HEK293 (cell line): ENCODE data around the gene ANKH.

ENCODE experiments used
- CTCF ChIA-PET: fragments of 350-600 bp; formaldehyde crosslinking; extraction: SDS; loops from one replicate; lab custom pipeline; 2021; ENCODE audit warnings: antibody characterized with exemption; lab: Yijun Ruan, JAX
- POLR2A ChIA-PET: fragments of 300-600 bp; formaldehyde crosslinking; extraction: SDS; loops from one replicate; lab custom pipeline; 2020; ENCODE audit warnings: antibody characterized with exemption, inconsistent platforms; lab: Yijun Ruan, JAX
- H3K27ac ChIP-seq: fragments of 200-500 bp; sonication (Bioruptor generic); 2 replicates; pipeline ENCODE4 v1.5.1; 2014; ENCODE audit warnings: low read depth, low read length, control low read depth, inconsistent platforms; ENCODE audit errors: extremely low read depth
- H3K36me3 ChIP-seq, 2 experiments: fragments of 200-500 bp in 1 of 2; sonication (Bioruptor generic) in 1 of 2; 1 replicate in 1 of 2; 2 replicates in 1 of 2; pipeline ENCODE4 v1.5.1; 2014 to 2017; ENCODE audit warnings: inconsistent platforms in 2 of 2, low read length in 2 of 2; ENCODE audit not compliant: control insufficient read depth in 2 of 2, insufficient read depth in 1 of 2
- H3K4me1 ChIP-seq: fragments of 200-500 bp; sonication (Bioruptor generic); 2 replicates; pipeline ENCODE4 v1.5.1; 2014; ENCODE audit warnings: mild to moderate bottlenecking, low read length, inconsistent platforms; ENCODE audit not compliant: control insufficient read depth, insufficient read depth
- H3K4me3 ChIP-seq: 2 replicates; pipeline ENCODE4 v1.5.1; 2011; ENCODE audit warnings: low read depth, mild to moderate bottlenecking, control low read depth, low read length, moderate library complexity
- H3K9me3 ChIP-seq: fragments of 200-500 bp; sonication (Bioruptor generic); 2 replicates; pipeline ENCODE4 v1.5.1; 2014; ENCODE audit warnings: low read depth, low read length, inconsistent platforms; ENCODE audit not compliant: control insufficient read depth, insufficient read depth
- GLIS2 ChIP-seq: fragments of 450-650 bp; formaldehyde crosslinking; IDR thresholded peaks from 2 replicates; pipeline ENCODE4 v1.5.1; 2016; ENCODE audit warnings: missing biosample characterization, missing genetic modification characterization
- HIC1 ChIP-seq: fragments of 450-650 bp; formaldehyde crosslinking; IDR thresholded peaks from 2 replicates; pipeline ENCODE4 v1.5.1; 2016; ENCODE audit warnings: missing biosample characterization, missing genetic modification characterization
- HOXC10 ChIP-seq: sonication (generic); formaldehyde crosslinking; IDR thresholded peaks from 2 replicates; pipeline ENCODE4 v1.8.1; 2023; ENCODE audit warnings: mild to moderate bottlenecking, missing genetic modification reagents
- KLF10 ChIP-seq: fragments of 450-650 bp; IDR thresholded peaks from 2 replicates; pipeline ENCODE4 v1.5.1; 2018; ENCODE audit warnings: missing biosample characterization, mild to moderate bottlenecking, missing genetic modification characterization
- KLF16 ChIP-seq: fragments of 450-650 bp; formaldehyde crosslinking; IDR thresholded peaks from 2 replicates; pipeline ENCODE4 v1.5.1; 2017; ENCODE audit warnings: missing biosample characterization, missing genetic modification characterization
- MEIS1 ChIP-seq: sonication (generic); formaldehyde crosslinking; IDR thresholded peaks from 2 replicates; pipeline ENCODE4 v1.8.1; 2022; ENCODE audit warnings: missing genetic modification reagents, mild to moderate bottlenecking, borderline replicate concordance
- OSR2 ChIP-seq: fragments of 450-650 bp; formaldehyde crosslinking; IDR thresholded peaks from 2 replicates; pipeline ENCODE4 v1.5.1; 2016; ENCODE audit warnings: missing biosample characterization, missing genetic modification characterization
- OVOL3 ChIP-seq: fragments of 450-650 bp; formaldehyde crosslinking; IDR thresholded peaks from 2 replicates; pipeline ENCODE4 v1.5.1; 2016; ENCODE audit warnings: missing biosample characterization, missing genetic modification characterization
- SALL2 ChIP-seq: fragments of 450-650 bp; formaldehyde crosslinking; IDR thresholded peaks from 2 replicates; pipeline ENCODE4 v1.5.0; 2017; ENCODE audit warnings: missing biosample characterization, mild to moderate bottlenecking, missing genetic modification characterization, borderline replicate concordance
- SETDB1 ChIP-seq: IDR thresholded peaks from one replicate; pipeline ENCODE4 v1.6.1; 2017; ENCODE audit warnings: mild to moderate bottlenecking, low read length, moderate library complexity, mixed read lengths; ENCODE audit not compliant: insufficient read length
- SP3 ChIP-seq: fragments of 450-650 bp; formaldehyde crosslinking; IDR thresholded peaks from 2 replicates; pipeline ENCODE4 v1.5.1; 2016; ENCODE audit warnings: missing biosample characterization, missing genetic modification characterization
- TRIM28 ChIP-seq: IDR thresholded peaks from 2 replicates; pipeline ENCODE4 v1.6.1; 2011; ENCODE audit warnings: low read length, control low read depth, borderline replicate concordance
- YY2 ChIP-seq: fragments of 450-650 bp; formaldehyde crosslinking; IDR thresholded peaks from 2 replicates; pipeline ENCODE4 v1.5.1; 2016; ENCODE audit warnings: missing biosample characterization, missing genetic modification characterization
- ZBTB17 ChIP-seq: fragments of 450-650 bp; formaldehyde crosslinking; IDR thresholded peaks from 2 replicates; pipeline ENCODE4 v1.5.1; 2016; ENCODE audit warnings: missing biosample characterization, missing genetic modification characterization
- ZBTB20 ChIP-seq: fragments of 450-650 bp; formaldehyde crosslinking; IDR thresholded peaks from 2 replicates; pipeline ENCODE4 v1.5.1; 2016; ENCODE audit warnings: missing biosample characterization, missing genetic modification characterization
- ZBTB21 ChIP-seq: fragments of 450-650 bp; formaldehyde crosslinking; IDR thresholded peaks from 2 replicates; pipeline ENCODE4 v1.5.1; 2017; ENCODE audit warnings: missing biosample characterization, missing genetic modification characterization
- ZBTB48 ChIP-seq: fragments of 450-650 bp; formaldehyde crosslinking; IDR thresholded peaks from 2 replicates; pipeline ENCODE4 v1.5.1; 2016; ENCODE audit warnings: missing biosample characterization, missing genetic modification characterization
- ZFP3 ChIP-seq: fragments of 450-650 bp; formaldehyde crosslinking; IDR thresholded peaks from 2 replicates; pipeline ENCODE4 v1.5.1; 2016; ENCODE audit warnings: low read depth, missing biosample characterization, missing genetic modification characterization
- ZFP69B ChIP-seq: fragments of 450-650 bp; formaldehyde crosslinking; IDR thresholded peaks from 2 replicates; pipeline ENCODE4 v1.5.1; 2016; ENCODE audit warnings: missing biosample characterization, missing genetic modification characterization
- ZNF121 ChIP-seq: fragments of 450-650 bp; formaldehyde crosslinking; IDR thresholded peaks from 2 replicates; pipeline ENCODE4 v1.5.1; 2016; ENCODE audit warnings: missing biosample characterization, missing genetic modification characterization
- ZNF138 ChIP-seq: fragments of 450-650 bp; formaldehyde crosslinking; IDR thresholded peaks from 2 replicates; pipeline ENCODE4 v1.5.1; 2016; ENCODE audit warnings: missing biosample characterization, missing genetic modification characterization, borderline replicate concordance
- ZNF155 ChIP-seq: fragments of 450-650 bp; formaldehyde crosslinking; IDR thresholded peaks from 2 replicates; pipeline ENCODE4 v1.5.1; 2016; ENCODE audit warnings: missing biosample characterization, missing genetic modification characterization
- ZNF174 ChIP-seq: fragments of 450-650 bp; formaldehyde crosslinking; IDR thresholded peaks from 2 replicates; pipeline ENCODE4 v1.5.0; 2017; ENCODE audit warnings: missing biosample characterization, mild to moderate bottlenecking, missing genetic modification characterization
- ZNF175 ChIP-seq: fragments of 450-650 bp; formaldehyde crosslinking; IDR thresholded peaks from 2 replicates; pipeline ENCODE4 v1.5.1; 2016; ENCODE audit warnings: missing biosample characterization, missing genetic modification characterization
- ZNF2 ChIP-seq: fragments of 450-650 bp; formaldehyde crosslinking; IDR thresholded peaks from 2 replicates; pipeline ENCODE4 v1.5.1; 2016; ENCODE audit warnings: missing biosample characterization, missing genetic modification characterization
- ZNF223 ChIP-seq: fragments of 450-650 bp; formaldehyde crosslinking; IDR thresholded peaks from 2 replicates; pipeline ENCODE4 v1.5.1; 2016; ENCODE audit warnings: missing biosample characterization, missing genetic modification characterization
- ZNF24 ChIP-seq: fragments of 450-650 bp; formaldehyde crosslinking; IDR thresholded peaks from 2 replicates; pipeline ENCODE4 v1.5.1; 2016; ENCODE audit warnings: missing biosample characterization, missing genetic modification characterization
- ZNF404 ChIP-seq: fragments of 450-650 bp; formaldehyde crosslinking; IDR thresholded peaks from 2 replicates; pipeline ENCODE4 v1.5.1; 2017; ENCODE audit warnings: missing biosample characterization, missing genetic modification characterization
- ZNF48 ChIP-seq: fragments of 450-650 bp; formaldehyde crosslinking; IDR thresholded peaks from 2 replicates; pipeline ENCODE4 v1.5.1; 2016; ENCODE audit warnings: missing biosample characterization, missing genetic modification characterization
- ZNF510 ChIP-seq: fragments of 450-650 bp; formaldehyde crosslinking; IDR thresholded peaks from 2 replicates; pipeline ENCODE4 v1.5.1; 2018; ENCODE audit warnings: mild to moderate bottlenecking, missing genetic modification characterization, missing biosample characterization; ENCODE audit not compliant: insufficient replicate concordance
- ZNF530 ChIP-seq: fragments of 450-650 bp; formaldehyde crosslinking; IDR thresholded peaks from 2 replicates; pipeline ENCODE4 v1.5.1; 2016; ENCODE audit warnings: low read depth, missing biosample characterization, missing genetic modification characterization
- ZNF585B ChIP-seq: fragments of 450-650 bp; formaldehyde crosslinking; IDR thresholded peaks from 2 replicates; pipeline ENCODE4 v1.5.1; 2016; ENCODE audit warnings: missing biosample characterization, missing genetic modification characterization
- ZNF610 ChIP-seq: fragments of 450-650 bp; formaldehyde crosslinking; IDR thresholded peaks from 2 replicates; pipeline ENCODE4 v1.5.1; 2016; ENCODE audit warnings: missing biosample characterization, missing genetic modification characterization, borderline replicate concordance
- ZNF623 ChIP-seq: fragments of 450-650 bp; formaldehyde crosslinking; IDR thresholded peaks from 2 replicates; pipeline ENCODE4 v1.5.1; 2016; ENCODE audit warnings: missing biosample characterization, missing genetic modification characterization
- ZNF629 ChIP-seq: fragments of 450-650 bp; formaldehyde crosslinking; IDR thresholded peaks from 2 replicates; pipeline ENCODE4 v1.5.1; 2017; ENCODE audit warnings: missing biosample characterization, missing genetic modification characterization
- ZNF654 ChIP-seq: fragments of 450-650 bp; formaldehyde crosslinking; IDR thresholded peaks from 2 replicates; pipeline ENCODE4 v1.5.1; 2016; ENCODE audit warnings: low read depth, missing biosample characterization, missing genetic modification characterization
- ZNF707 ChIP-seq: fragments of 450-650 bp; formaldehyde crosslinking; IDR thresholded peaks from 2 replicates; pipeline ENCODE4 v1.5.1; 2016; ENCODE audit warnings: missing biosample characterization, missing genetic modification characterization
- ZNF768 ChIP-seq: fragments of 450-650 bp; formaldehyde crosslinking; IDR thresholded peaks from 2 replicates; pipeline ENCODE4 v1.5.1; 2018; ENCODE audit warnings: missing biosample characterization, mild to moderate bottlenecking, missing genetic modification characterization
- ZNF792 ChIP-seq: fragments of 450-650 bp; formaldehyde crosslinking; IDR thresholded peaks from 2 replicates; pipeline ENCODE4 v1.5.1; 2016; ENCODE audit warnings: missing biosample characterization, missing genetic modification characterization
- ZNF837 ChIP-seq: fragments of 450-650 bp; formaldehyde crosslinking; IDR thresholded peaks from 2 replicates; pipeline ENCODE4 v1.5.1; 2016; ENCODE audit warnings: missing biosample characterization, missing genetic modification characterization
- ZSCAN18 ChIP-seq: fragments of 450-650 bp; formaldehyde crosslinking; IDR thresholded peaks from 2 replicates; pipeline ENCODE4 v1.5.1; 2016; ENCODE audit warnings: missing biosample characterization, missing genetic modification characterization

Gene ANKH

GRCh38 chr5:14727428-14727865, 144.1 kb downstream of the ANKH start:
- peaks cover 0 to 4% of the 10 kb centered on the region in 2 experiments; a peak in 1 of 3 replicates for H3K36me3 ChIP-seq
- no peak overlapping the region for H3K4me3 ChIP-seq
- ChIA-PET POLR2A (no interaction called here), CTCF (interaction anchor here (0.5 to 8.4 kb wide), 62 partner anchors 10 to 1585 kb away, joined by 3 to 134 read pairs (median 5); no protein-coding TSS in a partner anchor)
- H3K4me1 ChIP-seq, result no peaks in the 10 kb centered on the region
- no peaks in the 10 kb centered on the region for H3K9me3 ChIP-seq
- H3K27ac ChIP-seq, result no peak overlapping the region
- TF ChIP-seq ZNF24 (tag by site-specific recombination), result peak; percentile 37; the same call in 1 of the 2 replicates
- TF ChIP-seq ZNF654 (tag by site-specific recombination), result peak; percentile 96
- no peak for TF ChIP-seq ZNF610
- TF ChIP-seq SALL2 (tag by site-specific recombination), result no peak
- TF ChIP-seq KLF16 (tag by site-specific recombination), result no peak
- no peak for TF ChIP-seq ZNF510 (tag by site-specific recombination)
- TF ChIP-seq ZNF155, result no peak
- TF ChIP-seq ZBTB20 (tag by site-specific recombination), result no peak
- TF ChIP-seq YY2 (tag by site-specific recombination), result no peak
- TF ChIP-seq ZNF629, result peak; percentile 25; the same call in 1 of the 2 replicates
- TF ChIP-seq ZFP3, result peak; percentile 58; the same call in 1 of the 2 replicates
- no peak for TF ChIP-seq HIC1
- no peak for TF ChIP-seq ZNF837 (tag by site-specific recombination)
- no peak for TF ChIP-seq ZBTB21 (tag by site-specific recombination)
- no peak for TF ChIP-seq ZNF768
- no peak for TF ChIP-seq ZNF792
- no peak for TF ChIP-seq ZSCAN18 (tag by site-specific recombination)
- no peak for TF ChIP-seq SP3 (tag by site-specific recombination)
- no peak for TF ChIP-seq TRIM28
- TF ChIP-seq ZNF223 (tag by site-specific recombination), result no peak
- TF ChIP-seq ZNF48, result no peak
- TF ChIP-seq MEIS1 (CRISPR knock-in tag), result no peak
- TF ChIP-seq GLIS2 (tag by site-specific recombination), result no peak
- no peak for TF ChIP-seq ZFP69B (tag by site-specific recombination)
- no peak for TF ChIP-seq SETDB1
- TF ChIP-seq ZNF623 (tag by site-specific recombination), result no peak
- TF ChIP-seq OVOL3 (tag by site-specific recombination), result no peak
- TF ChIP-seq KLF10, result no peak
- TF ChIP-seq ZNF175 (tag by site-specific recombination), result no peak
- TF ChIP-seq ZBTB48, result peak; percentile 61; the same call in 1 of the 2 replicates
- TF ChIP-seq ZNF707 (tag by site-specific recombination), result no peak
- no peak for TF ChIP-seq HOXC10
- TF ChIP-seq ZNF174, result no peak
- peak; percentile 50; the same call in 1 of the 2 replicates for TF ChIP-seq ZBTB17 (tag by site-specific recombination)
- TF ChIP-seq ZNF121, result no peak
- TF ChIP-seq ZNF2 (tag by site-specific recombination), result peak; percentile 66; the same call in 1 of the 2 replicates
- TF ChIP-seq ZNF404 (tag by site-specific recombination), result no peak
- no peak for TF ChIP-seq OSR2 (tag by site-specific recombination)
- no peak for TF ChIP-seq ZNF585B (tag by site-specific recombination)
- TF ChIP-seq ZNF138 (tag by site-specific recombination), result no peak
- no peak for TF ChIP-seq ZNF530 (tag by site-specific recombination)
